Activated CD8-positive, alpha-beta T cell treated with anti-CD3 and anti-CD28 coated beads for 36 hours (primary cell): ENCODE results near the gene TRPM3. TPM values are rescaled to one million over a fixed set of nuclear protein-coding genes. Genes with fewer than 3 reads are reported as not detected.

Experiments used
- ATAC-seq: fragments of 200-7000 bp; cut with Tn5 transposase; one replicate; pipeline ENCODE4 v1.10.0; 2021; ENCODE audit warnings: mild to moderate bottlenecking, moderate library complexity
- CTCF ChIA-PET: fragments of 350-600 bp; sonication (Branson Sonifier 250); formaldehyde crosslinking; loops from one replicate; lab custom pipeline; 2021; ENCODE audit warnings: antibody characterized with exemption; lab: Charles Lee
- POLR2A ChIA-PET: fragments of 350-600 bp; sonication (Branson Sonifier 250); formaldehyde crosslinking; loops from one replicate; lab custom pipeline; 2021; ENCODE audit warnings: antibody characterized with exemption; lab: Charles Lee
- DNase-seq: peaks from one replicate; pipeline ENCODE4 v3.0.0-alpha.2; 2020
- H3K27ac Mint-ChIP-seq: one replicate; pipeline ENCODE4 v1.8.0; 2021; ENCODE audit warnings: mild to moderate bottlenecking, mixed read lengths
- H3K27me3 Mint-ChIP-seq: one replicate; pipeline ENCODE4 v1.8.0; 2021; ENCODE audit warnings: mixed read lengths
- H3K36me3 Mint-ChIP-seq: one replicate; pipeline ENCODE4 v1.8.0; 2021; ENCODE audit warnings: low read depth, mixed read lengths
- H3K4me1 Mint-ChIP-seq: one replicate; pipeline ENCODE4 v1.8.0; 2021; ENCODE audit warnings: low read depth, mixed read lengths
- H3K4me3 Mint-ChIP-seq: one replicate; pipeline ENCODE4 v1.8.0; 2021; ENCODE audit warnings: mild to moderate bottlenecking, moderate library complexity, mixed read lengths
- H3K9me3 Mint-ChIP-seq: one replicate; pipeline ENCODE4 v1.8.0; 2021; ENCODE audit warnings: mixed read lengths
- intact Hi-C: fragments of 100-400 bp; cut with micrococcal nuclease; formaldehyde crosslinking; loops from one replicate; pipeline ENCODE4 v1.10.0; 2022
- total RNA-seq, 2 experiments: library from RNA; stranded (reverse); gene quantifications; one replicate each; pipeline ENCODE4 v1.2.3, GENCODE V29; 2021
- TF ChIP-seq, protein P1 (sequence below): fragments of 200-600 bp; IDR thresholded peaks from one replicate; pipeline ENCODE4 v1.8.0; 2022; ENCODE audit warnings: antibody characterized with exemption, mild to moderate bottlenecking

TRPM3 gene
- total RNA-seq, 2 experiments from 2014 or later = not detected

DNA sequence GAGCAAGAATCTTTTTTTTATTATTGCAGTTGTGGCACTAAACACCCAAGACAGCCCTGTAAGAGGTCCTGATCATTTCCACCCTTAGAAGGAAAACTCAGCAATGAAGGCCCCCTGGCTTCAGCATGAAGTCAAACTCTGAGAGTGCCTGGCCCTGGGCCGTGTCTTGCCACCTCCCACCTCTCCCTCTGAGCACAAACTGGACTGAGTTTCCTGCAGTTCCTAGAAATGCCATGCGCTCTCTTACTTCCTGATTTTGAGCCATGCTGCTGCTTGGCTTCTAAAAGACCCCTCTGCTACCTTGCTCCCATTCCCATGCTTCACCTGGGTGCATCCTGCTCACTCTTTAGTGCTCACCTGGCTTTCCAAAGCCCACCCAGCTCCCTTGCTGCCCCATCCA lies 566.5 kb downstream of the TRPM3 start:
- TF ChIP-seq, protein P1, sequence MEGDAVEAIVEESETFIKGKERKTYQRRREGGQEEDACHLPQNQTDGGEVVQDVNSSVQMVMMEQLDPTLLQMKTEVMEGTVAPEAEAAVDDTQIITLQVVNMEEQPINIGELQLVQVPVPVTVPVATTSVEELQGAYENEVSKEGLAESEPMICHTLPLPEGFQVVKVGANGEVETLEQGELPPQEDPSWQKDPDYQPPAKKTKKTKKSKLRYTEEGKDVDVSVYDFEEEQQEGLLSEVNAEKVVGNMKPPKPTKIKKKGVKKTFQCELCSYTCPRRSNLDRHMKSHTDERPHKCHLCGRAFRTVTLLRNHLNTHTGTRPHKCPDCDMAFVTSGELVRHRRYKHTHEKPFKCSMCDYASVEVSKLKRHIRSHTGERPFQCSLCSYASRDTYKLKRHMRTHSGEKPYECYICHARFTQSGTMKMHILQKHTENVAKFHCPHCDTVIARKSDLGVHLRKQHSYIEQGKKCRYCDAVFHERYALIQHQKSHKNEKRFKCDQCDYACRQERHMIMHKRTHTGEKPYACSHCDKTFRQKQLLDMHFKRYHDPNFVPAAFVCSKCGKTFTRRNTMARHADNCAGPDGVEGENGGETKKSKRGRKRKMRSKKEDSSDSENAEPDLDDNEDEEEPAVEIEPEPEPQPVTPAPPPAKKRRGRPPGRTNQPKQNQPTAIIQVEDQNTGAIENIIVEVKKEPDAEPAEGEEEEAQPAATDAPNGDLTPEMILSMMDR = no peak
- Mint-ChIP-seq H3K36me3 (no peaks in the 10 kb centered on the region), H3K9me3 (no peaks in the 10 kb centered on the region), H3K4me1 (peaks cover 8% of the 10 kb centered on the region), H3K27ac (no peak overlapping the region), H3K4me3 (no peak overlapping the region), H3K27me3 (no peaks in the 10 kb centered on the region)
- DNase-seq = no peak
- CTCF ChIA-PET = no interaction called here
- ATAC-seq = no peak
- POLR2A ChIA-PET = interaction anchor here (2.4 kb wide), 1 partner anchor 35 kb away, joined by 7 read pairs; no protein-coding TSS in a partner anchor
- intact Hi-C loops = no loop called here

DNA sequence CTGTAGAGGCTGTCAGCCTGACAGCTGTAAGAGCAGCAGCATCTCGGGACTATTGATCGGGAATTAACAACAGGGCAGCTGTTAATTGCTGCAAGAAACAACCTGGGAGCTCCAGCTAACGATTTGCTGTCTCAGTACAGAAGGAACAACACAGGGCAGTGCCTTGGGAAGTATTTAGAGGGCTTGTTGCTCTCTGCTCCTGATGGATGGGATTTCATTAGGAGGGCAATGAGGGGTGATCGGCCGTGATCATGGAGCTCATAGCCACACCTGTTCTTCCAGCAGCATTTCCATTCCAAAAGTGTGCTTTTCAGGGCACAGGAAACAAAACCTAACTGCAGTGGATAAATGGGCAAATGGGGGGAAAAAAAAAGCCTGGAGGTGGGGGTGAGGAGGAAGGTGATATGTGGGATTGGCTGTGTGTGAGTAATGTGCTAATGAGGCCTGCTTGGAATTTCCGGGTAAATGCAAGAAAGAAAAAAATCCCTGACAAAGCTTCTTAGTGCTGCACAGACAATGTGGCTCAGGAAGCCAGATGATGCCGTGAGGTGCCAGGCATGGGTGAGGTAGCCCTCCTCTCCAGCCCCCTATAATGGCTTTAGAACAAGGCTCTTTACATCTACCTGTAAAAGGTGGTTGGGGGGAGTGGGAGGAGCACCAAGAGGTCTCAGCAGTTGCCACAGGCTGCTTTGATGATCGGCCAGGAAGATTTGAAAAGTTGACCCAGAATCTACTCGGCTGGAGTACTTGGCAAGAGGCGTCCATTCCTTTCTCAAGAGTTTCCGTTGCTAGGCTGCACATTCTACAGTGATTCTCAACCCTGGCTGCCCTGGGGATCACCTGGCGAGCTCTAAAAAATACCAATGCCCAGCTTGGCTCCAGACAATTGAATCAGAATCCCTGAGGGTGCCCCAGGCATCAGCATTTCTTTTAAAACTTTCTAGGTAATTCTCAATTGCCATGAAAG lies 567.4 kb downstream of the TRPM3 start:
- no peaks in the 10 kb centered on the region for H3K9me3 Mint-ChIP-seq
- H3K27ac Mint-ChIP-seq = no peak overlapping the region
- DNase-seq (no peak), ATAC-seq (no peak)
- CTCF ChIA-PET = interaction anchor here (0.7 to 2.3 kb wide), 2 partner anchors 49 to 60 kb away, joined by 3 to 9 read pairs; no protein-coding TSS in a partner anchor
- intact Hi-C loops = no loop called here
- no peaks in the 10 kb centered on the region for H3K27me3 Mint-ChIP-seq
- no peaks in the 10 kb centered on the region for H3K36me3 Mint-ChIP-seq
- TF ChIP-seq, protein P1 = no peak
- POLR2A ChIA-PET = interaction anchor here (0.6 to 2.4 kb wide), 3 partner anchors 8 to 107 kb away, joined by 3 to 7 read pairs (median 3); no protein-coding TSS in a partner anchor
- H3K4me3 Mint-ChIP-seq = no peak overlapping the region
- H3K4me1 Mint-ChIP-seq = peaks cover 8% of the 10 kb centered on the region

DNA sequence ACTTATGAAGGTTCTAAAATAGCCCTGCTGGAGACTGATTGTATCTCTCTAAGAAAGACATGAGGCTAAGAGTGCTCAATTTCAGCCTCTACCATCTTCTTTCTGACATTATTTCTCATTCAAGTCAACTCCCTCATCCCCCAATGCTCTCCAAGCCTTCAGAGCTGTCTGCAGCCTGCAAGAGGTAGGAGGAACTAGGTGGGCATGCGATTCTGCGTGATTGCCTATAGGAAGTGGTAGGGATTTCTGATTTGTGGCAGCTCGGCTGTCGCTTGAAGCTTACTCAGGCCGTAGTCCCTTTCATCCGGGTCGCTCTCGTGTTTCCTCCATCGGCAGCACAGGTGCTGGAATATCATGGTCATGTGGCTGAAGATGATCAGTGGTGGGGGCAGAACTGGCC lies 568.9 kb downstream of the TRPM3 start:
- TF ChIP-seq, protein P1 = no peak
- no peak for ATAC-seq
- intact Hi-C loops = no loop called here
- Mint-ChIP-seq H3K27me3 (no peaks in the 10 kb centered on the region), H3K36me3 (no peaks in the 10 kb centered on the region), H3K4me3 (no peak overlapping the region), H3K9me3 (no peaks in the 10 kb centered on the region), H3K4me1 (peaks cover 8% of the 10 kb centered on the region), H3K27ac (no peak overlapping the region)
- ChIA-PET CTCF (interaction anchor here (1.0 to 2.3 kb wide), 3 partner anchors 33 to 50 kb away, joined by 3 to 9 read pairs (median 3); no protein-coding TSS in a partner anchor), POLR2A (interaction anchor here (1.0 kb wide), 1 partner anchor 8 kb away, joined by 3 read pairs; no protein-coding TSS in a partner anchor)
- DNase-seq = no peak

DNA sequence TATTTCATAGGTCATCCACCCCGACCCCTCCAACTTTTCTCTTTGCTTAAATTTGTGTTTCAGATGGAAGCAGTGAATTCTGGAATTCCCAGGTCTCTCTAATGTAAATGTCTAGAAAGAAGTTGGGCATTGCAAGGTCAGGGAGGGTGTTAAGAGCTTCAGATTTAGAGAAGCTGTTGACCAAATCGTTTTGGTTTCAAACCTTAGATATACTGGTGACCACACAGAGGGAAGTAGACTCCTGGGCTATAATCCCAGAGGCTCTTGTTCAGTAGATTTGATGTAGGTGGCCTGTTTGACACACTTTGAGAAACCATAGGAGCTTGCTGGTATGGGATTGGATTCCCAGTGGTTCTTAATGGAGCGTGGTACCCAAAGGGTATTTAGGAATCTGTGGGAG lies 569.6 kb downstream of the TRPM3 start:
- ChIA-PET POLR2A (interaction anchor here (1.0 to 1.2 kb wide), 2 partner anchors 9 to 12 kb away, joined by 3 read pairs; no protein-coding TSS in a partner anchor), CTCF (interaction anchor here (1.1 to 2.3 kb wide), 3 partner anchors 41 to 53 kb away, joined by 3 to 9 read pairs (median 3); no protein-coding TSS in a partner anchor)
- Mint-ChIP-seq H3K27ac (no peak overlapping the region), H3K9me3 (no peaks in the 10 kb centered on the region), H3K4me1 (peaks cover 8% of the 10 kb centered on the region), H3K36me3 (no peaks in the 10 kb centered on the region), H3K27me3 (no peaks in the 10 kb centered on the region), H3K4me3 (no peak overlapping the region)
- ATAC-seq (no peak), DNase-seq (no peak)
- TF ChIP-seq, protein P1 = no peak
- intact Hi-C loops = no loop called here
